Erythroblast (primary cell): ENCODE data around the gene KLK13.

ENCODE experiments used
- DNase-seq, 2 experiments: peaks; one replicate each; lab custom pipeline; 2025; lab: John Stamatoyannopoulos, UW
- GATA1 ChIP-seq: IDR thresholded peaks from 2 replicates; pipeline ENCODE4 v1.6.1; 2011; ENCODE audit warnings: low read depth, mild to moderate bottlenecking, control low read depth, low read length, moderate library complexity
- POLR2A ChIP-seq: IDR thresholded peaks from 2 replicates; pipeline ENCODE4 v1.6.1; 2011; ENCODE audit warnings: mild to moderate bottlenecking, low read length

KLK13 gene

DNA sequence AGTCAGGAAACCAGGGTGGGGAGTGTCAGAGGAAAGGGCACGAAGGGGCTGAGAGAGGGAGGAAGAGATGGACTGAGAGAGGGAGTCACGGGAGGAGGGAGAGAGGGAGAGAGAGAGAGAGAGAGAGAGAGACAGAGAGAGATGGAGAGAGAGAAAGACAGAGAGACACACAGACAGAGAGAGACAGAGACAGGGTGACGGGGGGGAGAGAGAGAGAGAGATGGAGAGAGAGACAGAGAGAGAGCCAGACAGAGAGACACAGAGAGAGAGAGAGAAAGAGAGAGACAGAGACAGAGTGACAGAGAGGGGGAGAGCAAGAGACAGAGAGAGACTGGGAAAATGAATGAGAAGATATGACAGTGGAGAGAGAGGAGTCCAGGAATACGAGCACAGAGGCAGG is 18.3 kb upstream of the KLK13 start:
- TF ChIP-seq POLR2A (no peak), GATA1 (no peak)
- DNase-seq: no peak

GRCh38 chr19:51082611-51083010 is 17.7 kb upstream of the KLK13 start, which contains the start of gene KLK14:
Gene KLK14, minus strand, starts transcription at chr19:51082887. Its CDS starts 273 bp downstream, at chr19:51082614.
- no peak for DNase-seq
- TF ChIP-seq POLR2A (no peak), GATA1 (no peak)

- no peak for TF ChIP-seq GATA1
- no peak for TF ChIP-seq POLR2A
- DNase-seq: no peak
Measured at GRCh38 chr19:51081476-51081875, 16.6 kb upstream of the KLK13 start.

DNA sequence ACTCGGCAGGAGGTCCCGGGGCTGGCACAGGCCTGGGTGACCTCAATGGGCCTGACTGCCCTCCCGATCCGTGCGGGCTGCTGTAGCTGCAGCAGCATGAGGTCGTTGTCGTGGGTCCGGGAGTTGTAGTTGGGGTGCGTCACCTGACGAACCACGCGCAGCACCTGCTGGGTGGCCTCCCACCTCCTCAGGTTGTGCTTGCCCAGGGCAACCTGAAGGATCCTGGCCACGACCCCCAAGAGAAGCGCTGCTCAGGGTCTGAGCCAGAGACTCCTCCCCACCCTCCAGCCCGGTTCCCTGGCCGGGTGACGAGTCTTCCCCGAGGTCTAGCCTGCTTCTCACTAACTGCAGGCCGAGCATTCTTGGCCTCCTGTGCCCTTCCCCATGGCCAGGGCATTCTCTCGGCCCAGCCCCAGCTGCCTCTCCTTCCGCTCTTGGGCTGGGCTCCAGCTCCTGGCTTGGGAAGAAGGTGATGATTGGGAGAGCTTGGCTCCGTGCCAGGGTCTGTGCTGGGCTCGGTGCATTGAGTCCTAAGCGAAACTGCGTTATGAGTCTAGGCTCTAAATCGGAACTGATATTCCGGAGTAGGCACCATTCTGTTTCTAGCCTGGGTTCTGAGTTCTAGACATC is 14.7 kb upstream of the KLK13 start:
- DNase-seq: no peak
- TF ChIP-seq POLR2A (no peak), GATA1 (no peak)

DNA sequence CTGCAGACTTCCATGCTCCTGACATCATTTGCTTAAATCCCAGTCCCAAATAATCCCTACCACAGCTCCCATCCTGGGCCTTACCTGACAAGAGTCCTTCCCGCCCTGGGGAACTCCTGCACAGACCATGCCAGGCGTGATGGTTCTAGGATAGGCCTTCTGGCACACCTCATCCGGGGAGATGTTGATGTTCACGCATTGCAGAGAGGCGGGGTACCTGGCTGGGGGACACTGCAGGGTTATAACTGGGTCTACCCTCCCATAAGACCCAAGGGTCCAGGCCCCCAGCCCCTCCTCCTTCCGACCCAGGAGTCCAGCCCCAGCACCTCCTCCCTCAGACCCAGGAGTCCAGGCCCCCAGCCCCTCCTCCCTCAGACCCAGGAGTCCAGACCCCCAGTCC is 13.8 kb upstream of the KLK13 start:
- DNase-seq: no peak
- TF ChIP-seq GATA1 (no peak), POLR2A (no peak)

- TF ChIP-seq GATA1: no peak
- no peak for TF ChIP-seq POLR2A
- DNase-seq: no peak
Measured at GRCh38 chr19:51078104-51078503, 13.2 kb upstream of the KLK13 start.

DNA sequence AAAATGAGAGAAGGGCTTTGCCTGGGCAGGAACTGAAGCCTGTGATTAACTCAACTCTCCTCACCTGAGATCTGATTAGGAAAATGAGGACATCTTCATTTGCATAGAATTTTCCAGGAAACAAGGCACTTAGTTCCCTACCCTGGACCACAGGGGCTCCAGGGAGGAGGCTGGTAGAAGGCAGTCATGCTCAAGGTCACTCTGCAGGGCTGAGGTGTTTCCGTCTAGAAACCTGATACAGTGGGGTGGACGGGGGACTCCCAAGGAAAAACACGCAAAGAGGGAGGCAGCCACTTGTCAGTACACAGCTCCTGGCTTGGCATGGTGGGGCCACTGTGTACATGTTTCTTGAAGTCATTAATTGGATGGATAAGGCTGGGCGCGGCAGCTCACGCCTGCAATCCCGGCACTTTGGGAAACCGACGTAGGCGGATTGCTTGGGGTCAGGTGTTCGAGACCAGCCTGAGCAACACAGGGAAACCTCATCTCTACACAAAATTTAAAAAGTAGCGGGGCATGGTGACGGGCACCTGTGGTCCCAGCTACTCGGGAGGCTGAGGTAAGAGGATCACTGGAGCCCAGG is 11.8 kb upstream of the KLK13 start:
- DNase-seq: no peak
- TF ChIP-seq GATA1 (no peak), POLR2A (no peak)

GRCh38 chr19:51075998-51076397 is 11.1 kb upstream of the KLK13 start:
- DNase-seq: no peak
- no peak for TF ChIP-seq GATA1
- no peak for TF ChIP-seq POLR2A

GRCh38 chr19:51071095-51071405 is 6.2 kb upstream of the KLK13 start:
- no peak for TF ChIP-seq POLR2A
- no peak for DNase-seq

DNA sequence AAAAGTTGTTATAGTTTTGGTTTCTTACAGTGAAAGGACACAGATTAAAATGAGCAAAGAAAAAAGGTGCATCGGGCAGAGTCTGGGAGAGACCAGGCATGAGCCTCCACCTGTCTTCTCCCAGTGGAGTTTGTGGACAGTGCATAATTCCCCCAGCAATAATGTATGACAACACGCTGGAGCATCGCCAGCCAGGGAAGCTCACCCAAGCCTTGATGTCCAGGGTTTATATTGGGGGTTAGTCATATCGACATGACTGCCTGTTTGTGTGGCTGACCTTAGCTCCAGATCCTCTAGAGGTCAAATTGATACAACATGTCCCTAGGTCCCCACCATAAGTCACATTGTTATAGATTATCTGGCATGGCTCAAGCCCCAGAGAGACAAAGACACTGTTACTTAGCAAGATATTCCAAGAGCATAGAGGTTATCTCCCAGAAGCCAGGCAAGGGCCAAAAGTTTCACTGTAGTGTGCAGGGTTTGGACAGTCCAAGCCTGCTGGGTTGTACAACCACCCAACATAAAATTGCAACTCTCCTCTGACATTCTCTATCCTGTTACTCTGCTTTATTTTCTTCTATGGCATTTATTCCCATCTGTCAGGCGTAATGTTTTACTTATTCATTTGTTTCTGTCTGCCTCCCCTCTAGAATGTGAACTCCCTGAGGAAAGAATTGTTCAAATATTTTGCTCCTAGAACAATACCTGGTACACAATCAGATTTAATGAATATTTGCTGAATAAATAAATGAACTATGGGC is 5.6 kb upstream of the KLK13 start:
- TF ChIP-seq GATA1 (no peak), POLR2A (no peak)
- DNase-seq: no peak

- TF ChIP-seq POLR2A (no peak), GATA1 (no peak)
- no peak for DNase-seq
Measured at GRCh38 chr19:51066393-51067186, 1.7 kb upstream of the KLK13 start.

GRCh38 chr19:51065221-51065960 is 499 bp upstream of the KLK13 start:
- TF ChIP-seq POLR2A (no peak), GATA1 (no peak)
- DNase-seq: no peak

DNA sequence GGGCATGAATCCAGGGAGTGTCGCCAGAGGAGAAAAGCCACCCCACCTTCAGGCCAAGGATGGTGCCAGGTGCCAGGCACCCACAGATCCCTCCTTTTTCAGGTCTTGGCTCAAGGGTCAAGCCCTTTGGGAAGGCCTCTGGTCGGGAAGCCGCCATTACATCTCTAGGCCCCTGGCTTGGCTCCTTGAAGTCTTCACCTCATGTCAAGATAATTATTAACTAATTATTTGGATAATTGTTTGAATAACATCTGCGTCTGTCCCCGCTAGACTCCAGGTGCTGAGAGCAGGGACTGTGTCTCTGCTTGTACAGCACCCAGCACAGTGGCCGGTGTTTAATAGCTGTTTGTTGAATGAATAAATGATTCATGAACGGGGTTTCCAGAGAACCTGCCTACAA is 1.2 kb downstream of the KLK13 start:
- TF ChIP-seq POLR2A (no peak), GATA1 (no peak)
- DNase-seq: no peak
